ENCODE measurements around the gene LELP1. TPM values are rescaled to one million over a fixed set of nuclear protein-coding genes. Genes with fewer than 3 reads are reported as not detected.
"Not testable (repeated sequence)": the region's sequence is repeated elsewhere in the genome, so short reads cannot be mapped to it uniquely, and the experiment has no call there.

The LELP1 gene
- not detected for total RNA-seq

GRCh38 chr1:153203130-153203529 is at the start of gene LELP1:
TSS of gene LELP1 (plus strand) at chr1:153203430. CDS start at chr1:153204708, 1,278 bp downstream.
- no peak for DNase-seq

GRCh38 chr1:153155541-153155940 is 47.7 kb upstream of the LELP1 start:
- DNase-seq, result no peak

DNA sequence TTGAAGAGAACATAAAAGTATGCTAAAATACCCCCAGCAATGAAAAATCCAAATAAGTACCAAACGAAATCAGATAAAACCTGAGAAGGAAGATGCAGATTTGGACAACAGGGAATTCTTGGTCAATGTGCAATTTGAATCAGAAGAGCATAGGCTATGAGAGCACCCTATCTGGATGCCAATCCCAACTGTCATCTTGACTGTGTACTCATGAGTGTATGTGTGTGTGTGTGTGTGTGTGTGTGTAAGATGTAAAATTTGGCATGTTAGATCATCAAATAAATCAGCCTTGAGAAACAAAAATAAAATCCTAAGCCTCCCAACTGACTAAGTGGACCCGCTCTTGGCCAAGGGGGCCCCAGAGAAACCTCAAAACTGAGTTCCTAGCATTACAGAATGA is 34.5 kb upstream of the LELP1 start:
- DNase-seq, result no peak

DNA sequence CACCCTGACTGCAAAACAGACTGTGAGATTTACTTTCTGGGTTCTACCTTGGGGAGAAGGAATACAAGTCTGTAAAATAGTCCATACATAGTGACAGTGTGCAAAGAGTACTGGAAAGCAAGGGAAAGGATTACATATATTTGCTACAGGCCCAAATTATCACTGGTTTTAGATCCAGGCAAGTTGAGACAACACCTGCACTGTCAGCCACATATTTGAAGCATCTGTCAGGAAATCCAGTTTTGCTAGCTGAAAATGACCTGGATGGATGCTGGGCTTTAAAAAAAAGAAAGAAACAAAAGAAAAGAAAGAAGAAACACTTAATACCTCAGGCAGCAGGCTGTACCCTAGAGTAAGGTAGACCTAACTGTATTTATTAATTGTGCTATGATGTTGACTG is 28.6 kb upstream of the LELP1 start:
- no peak for DNase-seq

- DNase-seq, result no peak
These were observed 24.3 kb upstream of the LELP1 start for GRCh38 chr1:153178922-153179321.

- no peak for DNase-seq
These were observed 22.7 kb upstream of the LELP1 start for GRCh38 chr1:153180556-153180955.

- not testable (repeated sequence) for DNase-seq
These were observed 14.9 kb upstream of the LELP1 start for GRCh38 chr1:153188301-153188700.

DNA sequence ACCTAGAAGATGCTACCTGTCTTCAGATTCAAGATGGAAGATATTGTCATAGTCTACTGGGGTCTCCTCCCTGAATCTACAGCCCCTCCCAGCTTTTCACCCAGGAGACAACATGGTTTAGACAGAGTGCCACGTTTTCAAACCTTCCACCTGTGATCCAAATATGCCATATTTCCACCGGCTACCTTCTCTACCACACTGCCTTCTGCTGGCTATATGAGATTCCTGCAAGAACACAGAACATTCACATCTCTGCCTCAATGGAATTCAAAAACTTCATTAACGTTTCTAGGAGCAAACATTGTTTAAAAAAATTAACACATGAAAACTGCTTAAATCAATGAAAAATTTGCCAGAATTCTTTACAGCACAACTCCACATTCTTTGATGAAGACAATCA is 12.9 kb upstream of the LELP1 start:
- DNase-seq, result no peak

DNA sequence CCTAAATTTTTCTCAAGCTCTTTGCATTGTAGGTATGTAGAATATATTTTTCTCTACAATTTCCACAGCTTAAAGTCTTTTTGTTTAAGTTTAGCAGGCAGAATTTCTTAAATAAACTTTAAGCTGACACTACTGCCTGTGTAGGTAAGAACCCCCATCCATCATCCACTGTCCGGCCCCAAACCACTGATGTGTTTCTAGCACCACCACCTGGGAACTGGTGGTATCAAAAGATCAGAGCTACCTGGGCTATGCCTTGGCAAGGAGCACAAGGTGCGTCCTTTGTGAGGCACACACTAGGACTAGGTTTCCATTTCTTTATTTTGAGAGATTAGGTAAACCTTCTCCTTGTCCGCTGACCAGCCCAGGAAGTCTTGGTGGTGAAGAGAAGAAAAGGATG is 10.5 kb upstream of the LELP1 start:
- no peak for DNase-seq

DNA sequence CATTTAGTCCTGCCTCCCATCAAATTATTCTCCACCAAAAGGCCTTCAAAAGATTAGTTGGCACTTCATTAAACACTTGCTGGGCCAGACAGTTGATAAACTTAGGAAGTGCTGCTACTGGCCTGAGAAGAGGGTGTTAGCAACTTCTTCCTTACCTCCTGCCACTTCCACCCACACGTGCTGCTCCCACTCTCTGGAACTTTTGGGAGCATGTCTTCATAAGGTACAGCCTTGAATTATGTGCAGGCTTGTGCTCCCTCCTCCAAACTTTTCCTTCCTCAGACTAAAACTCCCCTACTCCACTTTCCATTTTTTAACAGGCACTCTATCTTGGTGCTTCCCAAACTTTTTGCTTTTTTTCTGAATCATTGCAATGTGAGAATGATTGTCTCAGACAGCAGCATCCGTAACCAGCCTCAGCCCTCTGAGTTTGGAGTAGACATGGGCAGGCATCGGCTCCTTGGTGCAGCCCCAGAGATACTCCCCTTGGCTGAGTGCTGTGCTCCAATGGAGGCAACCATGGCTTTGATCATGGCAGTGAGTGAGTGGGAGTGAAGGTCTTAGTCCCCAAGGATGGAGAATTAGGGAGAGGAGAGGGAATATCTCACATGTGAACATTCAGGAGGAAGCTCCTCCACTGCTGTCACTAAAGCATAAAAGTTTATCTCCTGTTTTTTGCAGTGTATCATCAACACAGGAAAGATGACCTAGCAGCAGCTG is 8.7 kb upstream of the LELP1 start:
- no peak for DNase-seq

- DNase-seq, result no peak
These were observed 8.0 kb upstream of the LELP1 start for GRCh38 chr1:153195216-153195615.

- DNase-seq, result no peak
These were observed 1.2 kb upstream of the LELP1 start for GRCh38 chr1:153202006-153202405.

DNA sequence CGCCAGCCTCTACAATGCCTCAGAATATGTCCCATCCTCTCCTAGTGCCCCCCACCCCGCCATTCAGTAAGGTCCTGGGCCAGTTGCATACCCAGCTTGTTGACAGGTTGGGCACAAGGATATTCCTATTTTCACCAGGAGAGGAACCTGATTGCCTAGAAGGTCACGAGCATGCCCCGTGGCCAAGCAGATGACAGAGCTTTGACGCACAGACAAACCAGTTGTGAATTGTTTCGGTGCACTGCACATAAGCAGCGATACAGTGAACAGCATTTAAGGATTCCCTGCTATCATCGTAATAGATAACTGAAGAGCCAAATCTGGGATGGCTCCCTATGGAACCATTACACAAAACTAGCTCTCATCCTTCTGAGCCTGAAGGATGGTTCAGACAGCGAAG is 3.4 kb downstream of the LELP1 start:
- DNase-seq, result no peak

GRCh38 chr1:153210206-153210605 is 7.0 kb downstream of the LELP1 start:
- DNase-seq, result no peak

DNA sequence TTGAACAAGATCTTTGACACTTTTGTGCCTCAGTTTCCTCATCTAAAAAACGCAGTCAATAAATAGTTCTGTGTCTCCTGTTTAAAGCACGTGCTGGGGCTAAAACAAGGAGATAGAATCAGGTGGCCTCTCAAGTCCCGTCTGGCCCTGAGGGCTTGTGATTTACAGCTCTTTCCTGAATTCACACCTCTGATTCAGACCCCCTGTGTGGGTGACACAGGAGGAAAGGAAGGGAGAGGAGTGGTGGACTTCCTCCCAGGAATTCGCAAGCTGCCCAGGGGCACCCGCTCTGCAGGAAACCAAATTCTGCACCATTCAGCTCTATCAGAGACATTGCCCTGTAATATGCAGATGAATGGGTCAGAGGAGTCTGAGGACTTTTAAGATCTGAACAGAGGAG is 9.0 kb downstream of the LELP1 start:
- DNase-seq, result no peak

GRCh38 chr1:153213519-153213918 is 10.3 kb downstream of the LELP1 start:
- DNase-seq, result no peak

- DNase-seq, result no peak
These were observed 14.0 kb downstream of the LELP1 start, which contains the start of gene PRR9 for GRCh38 chr1:153217212-153217611. TSS of gene PRR9 (plus strand) at chr1:153217584. CDS start at chr1:153218145, 561 bp downstream.

- DNase-seq, result no peak
These were observed 14.7 kb downstream of the LELP1 start for GRCh38 chr1:153217744-153218416.

- no peak for DNase-seq
These were observed 17.5 kb downstream of the LELP1 start for GRCh38 chr1:153220606-153221303.

- not testable (repeated sequence) for DNase-seq
These were observed 20.0 kb downstream of the LELP1 start for GRCh38 chr1:153223040-153223891.

GRCh38 chr1:153227810-153228209 is 24.6 kb downstream of the LELP1 start:
- no peak for DNase-seq

DNA sequence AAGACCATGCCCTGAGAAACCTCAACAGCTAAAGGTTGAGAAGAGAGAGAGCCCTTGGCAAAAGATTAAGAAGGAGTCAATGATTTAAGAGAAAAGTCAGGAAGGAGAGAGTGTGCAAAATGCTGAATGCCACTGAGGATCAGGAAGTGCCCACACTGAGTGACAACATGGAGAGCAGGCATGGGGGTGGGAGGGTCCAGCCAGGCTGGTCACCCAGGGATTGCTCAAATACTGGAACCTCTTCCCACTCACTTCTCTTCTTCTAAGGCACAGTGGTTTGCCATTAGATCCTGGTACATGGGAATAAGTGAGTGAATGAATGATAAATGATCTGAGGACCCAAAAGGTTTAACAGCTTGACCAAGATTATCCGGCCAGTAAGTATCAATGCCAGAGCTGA is 25.3 kb downstream of the LELP1 start:
- no peak for DNase-seq

Data from skin of body (tissue), 2 donors.